ENCODE measurements around the gene RTN1. TPM values are rescaled to one million over a fixed set of nuclear protein-coding genes. Genes with fewer than 3 reads are reported as not detected.

The RTN1 gene
- total and polyA plus RNA-seq, 2 donors: 1.6 to 1.9 TPM

GRCh38 chr14:59754256-59754655 is 116.3 kb downstream of the RTN1 start:
- no peak for DNase-seq (ENCODE audit: low read depth in 6 of 9, low spot score in 9 of 9)
- H3K36me3 ChIP-seq (ENCODE audit: control insufficient read depth in 2 of 2, insufficient read depth in 2 of 2, low read length in 1 of 2): no peaks in the 10 kb centered on the region
- H3K27ac ChIP-seq (ENCODE audit: low read depth in 1 of 2, low read length in 1 of 2): no peak overlapping the region
- no peaks in the 10 kb centered on the region for H3K4me1 ChIP-seq (ENCODE audit: control insufficient read depth in 2 of 2, insufficient read depth in 2 of 2, low read length in 2 of 2)
- WGBS: 95% methylated on average over 4 of the region's 4 CpGs
- no peak overlapping the region for H3K4me3 ChIP-seq (ENCODE audit: low read length in 2 of 2)
- H3K27me3 ChIP-seq (ENCODE audit: control insufficient read depth in 2 of 2, insufficient read depth in 1 of 2, low read length in 1 of 2): no peaks in the 10 kb centered on the region
- H3K9me3 ChIP-seq (ENCODE audit: control insufficient read depth in 2 of 2, insufficient read depth in 1 of 2, low read length in 1 of 2): no peaks in the 10 kb centered on the region

- H3K9me3 ChIP-seq (ENCODE audit: control insufficient read depth in 2 of 2, insufficient read depth in 1 of 2, low read length in 1 of 2): no peaks in the 10 kb centered on the region
- H3K27ac ChIP-seq (ENCODE audit: low read depth in 1 of 2, low read length in 1 of 2): no peak overlapping the region
- H3K4me1 ChIP-seq (ENCODE audit: control insufficient read depth in 2 of 2, insufficient read depth in 2 of 2, low read length in 2 of 2): no peaks in the 10 kb centered on the region
- no peaks in the 10 kb centered on the region for H3K36me3 ChIP-seq (ENCODE audit: control insufficient read depth in 2 of 2, insufficient read depth in 2 of 2, low read length in 1 of 2)
- DNase-seq (ENCODE audit: low read depth in 6 of 9, low spot score in 9 of 9): no peak
- no peak overlapping the region for H3K4me3 ChIP-seq (ENCODE audit: low read length in 2 of 2)
- no peaks in the 10 kb centered on the region for H3K27me3 ChIP-seq (ENCODE audit: control insufficient read depth in 2 of 2, insufficient read depth in 1 of 2, low read length in 1 of 2)
Observed at GRCh38 chr14:59753512-59753911, 117.1 kb downstream of the RTN1 start.

- 99% methylated on average over 3 of the region's 3 CpGs for WGBS
- H3K4me1 ChIP-seq (ENCODE audit: control insufficient read depth in 2 of 2, insufficient read depth in 2 of 2, low read length in 2 of 2): no peaks in the 10 kb centered on the region
- H3K27me3 ChIP-seq (ENCODE audit: control insufficient read depth in 2 of 2, insufficient read depth in 1 of 2, low read length in 1 of 2): no peaks in the 10 kb centered on the region
- no peaks in the 10 kb centered on the region for H3K9me3 ChIP-seq (ENCODE audit: control insufficient read depth in 2 of 2, insufficient read depth in 1 of 2, low read length in 1 of 2)
- no peaks in the 10 kb centered on the region for H3K36me3 ChIP-seq (ENCODE audit: control insufficient read depth in 2 of 2, insufficient read depth in 2 of 2, low read length in 1 of 2)
- no peak for DNase-seq (ENCODE audit: low read depth in 6 of 9, low spot score in 9 of 9)
- no peak overlapping the region for H3K27ac ChIP-seq (ENCODE audit: low read depth in 1 of 2, low read length in 1 of 2)
- no peak overlapping the region for H3K4me3 ChIP-seq (ENCODE audit: low read length in 2 of 2)
Observed at GRCh38 chr14:59751578-59751977, 119.0 kb downstream of the RTN1 start.

GRCh38 chr14:59739794-59740193 is 130.8 kb downstream of the RTN1 start:
- H3K27me3 ChIP-seq (ENCODE audit: control insufficient read depth in 2 of 2, insufficient read depth in 1 of 2, low read length in 1 of 2): no peaks in the 10 kb centered on the region
- no peaks in the 10 kb centered on the region for H3K9me3 ChIP-seq (ENCODE audit: control insufficient read depth in 2 of 2, insufficient read depth in 1 of 2, low read length in 1 of 2)
- DNase-seq (ENCODE audit: low read depth in 6 of 9, low spot score in 9 of 9): no peak
- H3K4me1 ChIP-seq (ENCODE audit: control insufficient read depth in 2 of 2, insufficient read depth in 2 of 2, low read length in 2 of 2): no peaks in the 10 kb centered on the region
- no peaks in the 10 kb centered on the region for H3K36me3 ChIP-seq (ENCODE audit: control insufficient read depth in 2 of 2, insufficient read depth in 2 of 2, low read length in 1 of 2)
- no peak overlapping the region for H3K4me3 ChIP-seq (ENCODE audit: low read length in 2 of 2)
- no peak overlapping the region for H3K27ac ChIP-seq (ENCODE audit: low read depth in 1 of 2, low read length in 1 of 2)
- WGBS: 83% methylated on average over 3 of the region's 3 CpGs

- Histone ChIP-seq H3K27ac (ENCODE audit: low read depth in 1 of 2, low read length in 1 of 2) (no peak overlapping the region), H3K9me3 (ENCODE audit: control insufficient read depth in 2 of 2, insufficient read depth in 1 of 2, low read length in 1 of 2) (peaks cover 0 to 21% of the 10 kb centered on the region in 2 donors), H3K4me1 (ENCODE audit: control insufficient read depth in 2 of 2, insufficient read depth in 2 of 2, low read length in 2 of 2) (no peaks in the 10 kb centered on the region), H3K27me3 (ENCODE audit: control insufficient read depth in 2 of 2, insufficient read depth in 1 of 2, low read length in 1 of 2) (no peaks in the 10 kb centered on the region), H3K36me3 (ENCODE audit: control insufficient read depth in 2 of 2, insufficient read depth in 2 of 2, low read length in 1 of 2) (no peaks in the 10 kb centered on the region), H3K4me3 (ENCODE audit: low read length in 2 of 2) (no peak overlapping the region)
- WGBS: 83% methylated on average over 3 of the region's 3 CpGs
- DNase-seq (ENCODE audit: low read depth in 6 of 9, low spot score in 9 of 9): no peak
Observed at GRCh38 chr14:59728304-59728703, 142.3 kb downstream of the RTN1 start.

GRCh38 chr14:59727073-59727661 is 143.4 kb downstream of the RTN1 start:
- Histone ChIP-seq H3K4me1 (ENCODE audit: control insufficient read depth in 2 of 2, insufficient read depth in 2 of 2, low read length in 2 of 2) (no peaks in the 10 kb centered on the region), H3K4me3 (ENCODE audit: low read length in 2 of 2) (no peak overlapping the region), H3K27me3 (ENCODE audit: control insufficient read depth in 2 of 2, insufficient read depth in 1 of 2, low read length in 1 of 2) (no peaks in the 10 kb centered on the region), H3K9me3 (ENCODE audit: control insufficient read depth in 2 of 2, insufficient read depth in 1 of 2, low read length in 1 of 2) (peaks cover 0 to 12% of the 10 kb centered on the region in 2 donors), H3K36me3 (ENCODE audit: control insufficient read depth in 2 of 2, insufficient read depth in 2 of 2, low read length in 1 of 2) (no peaks in the 10 kb centered on the region), H3K27ac (ENCODE audit: low read depth in 1 of 2, low read length in 1 of 2) (no peak overlapping the region)
- DNase-seq (ENCODE audit: low read depth in 6 of 9, low spot score in 9 of 9): no peak
- WGBS: 98% methylated on average over 53 of the region's 53 CpGs

- no peak for DNase-seq (ENCODE audit: low read depth in 6 of 9, low spot score in 9 of 9)
- no peak overlapping the region for H3K27ac ChIP-seq (ENCODE audit: low read depth in 1 of 2, low read length in 1 of 2)
- WGBS: 88% methylated on average over 2 of the region's 2 CpGs
- no peaks in the 10 kb centered on the region for H3K36me3 ChIP-seq (ENCODE audit: control insufficient read depth in 2 of 2, insufficient read depth in 2 of 2, low read length in 1 of 2)
- H3K27me3 ChIP-seq (ENCODE audit: control insufficient read depth in 2 of 2, insufficient read depth in 1 of 2, low read length in 1 of 2): no peaks in the 10 kb centered on the region
- H3K4me3 ChIP-seq (ENCODE audit: low read length in 2 of 2): no peak overlapping the region
- H3K4me1 ChIP-seq (ENCODE audit: control insufficient read depth in 2 of 2, insufficient read depth in 2 of 2, low read length in 2 of 2): no peaks in the 10 kb centered on the region
- H3K9me3 ChIP-seq (ENCODE audit: control insufficient read depth in 2 of 2, insufficient read depth in 1 of 2, low read length in 1 of 2): no peaks in the 10 kb centered on the region
Observed at GRCh38 chr14:59711080-59711479, 159.5 kb downstream of the RTN1 start.

- Histone ChIP-seq H3K36me3 (ENCODE audit: control insufficient read depth in 2 of 2, insufficient read depth in 2 of 2, low read length in 1 of 2) (no peaks in the 10 kb centered on the region), H3K4me1 (ENCODE audit: control insufficient read depth in 2 of 2, insufficient read depth in 2 of 2, low read length in 2 of 2) (no peaks in the 10 kb centered on the region), H3K27me3 (ENCODE audit: control insufficient read depth in 2 of 2, insufficient read depth in 1 of 2, low read length in 1 of 2) (no peaks in the 10 kb centered on the region), H3K4me3 (ENCODE audit: low read length in 2 of 2) (no peak overlapping the region), H3K9me3 (ENCODE audit: control insufficient read depth in 2 of 2, insufficient read depth in 1 of 2, low read length in 1 of 2) (no peaks in the 10 kb centered on the region), H3K27ac (ENCODE audit: low read depth in 1 of 2, low read length in 1 of 2) (no peak overlapping the region)
- no peak for DNase-seq (ENCODE audit: low read depth in 6 of 9, low spot score in 9 of 9)
- WGBS: 86% methylated on average over 7 of the region's 7 CpGs
Observed at GRCh38 chr14:59707778-59708561, 162.6 kb downstream of the RTN1 start.

- H3K27ac ChIP-seq (ENCODE audit: low read depth in 1 of 2, low read length in 1 of 2): no peak overlapping the region
- no peak for DNase-seq (ENCODE audit: low read depth in 6 of 9, low spot score in 9 of 9)
- no peaks in the 10 kb centered on the region for H3K4me1 ChIP-seq (ENCODE audit: control insufficient read depth in 2 of 2, insufficient read depth in 2 of 2, low read length in 2 of 2)
- H3K4me3 ChIP-seq (ENCODE audit: low read length in 2 of 2): no peak overlapping the region
- no peaks in the 10 kb centered on the region for H3K27me3 ChIP-seq (ENCODE audit: control insufficient read depth in 2 of 2, insufficient read depth in 1 of 2, low read length in 1 of 2)
- 92% methylated on average over 4 of the region's 4 CpGs for WGBS
- no peaks in the 10 kb centered on the region for H3K36me3 ChIP-seq (ENCODE audit: control insufficient read depth in 2 of 2, insufficient read depth in 2 of 2, low read length in 1 of 2)
- no peaks in the 10 kb centered on the region for H3K9me3 ChIP-seq (ENCODE audit: control insufficient read depth in 2 of 2, insufficient read depth in 1 of 2, low read length in 1 of 2)
Observed at GRCh38 chr14:59705866-59706265, 164.7 kb downstream of the RTN1 start.
